GM12865 (cell line): ENCODE results near the gene ELOVL1.

ENCODE experiments used
- DNase-seq: peaks from one replicate; pipeline ENCODE4 v3.0.0; 2010; ENCODE audit warnings: low read depth
- H3K4me3 ChIP-seq: 2 replicates; pipeline ENCODE4 v1.5.1; 2011; ENCODE audit warnings: mild to moderate bottlenecking, low read depth, low read length, control low read depth
- TF ChIP-seq, protein P1 (sequence below): IDR thresholded peaks from 2 replicates; pipeline ENCODE4 v1.5.1; 2011; ENCODE audit warnings: low read length, control low read depth, low read depth, inconsistent platforms; ENCODE audit not compliant: insufficient read depth; ENCODE audit errors: missing control alignments

Gene ELOVL1

DNA sequence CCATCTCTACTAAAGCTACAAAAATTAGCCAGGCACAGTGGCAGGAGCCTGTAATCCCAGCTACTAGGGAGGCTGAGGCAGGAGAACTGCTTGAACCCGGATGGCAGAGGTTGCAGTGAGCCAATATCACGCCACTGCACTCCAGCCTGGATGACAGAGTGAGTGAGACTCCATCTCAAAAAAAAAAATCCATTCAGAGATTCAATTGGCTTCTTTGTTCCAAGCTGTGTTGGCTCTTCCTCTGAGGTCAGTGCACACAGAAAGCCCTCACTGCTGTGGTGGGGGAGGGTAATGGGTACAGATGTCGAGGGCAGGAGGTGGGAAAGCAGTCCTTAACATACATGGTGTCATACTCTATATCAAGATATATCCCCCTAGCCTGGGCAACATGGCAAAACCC, 52.3 kb downstream of the ELOVL1 start:
- no peak for DNase-seq
- H3K4me3 ChIP-seq: no peak overlapping the region
- TF ChIP-seq, protein P1, sequence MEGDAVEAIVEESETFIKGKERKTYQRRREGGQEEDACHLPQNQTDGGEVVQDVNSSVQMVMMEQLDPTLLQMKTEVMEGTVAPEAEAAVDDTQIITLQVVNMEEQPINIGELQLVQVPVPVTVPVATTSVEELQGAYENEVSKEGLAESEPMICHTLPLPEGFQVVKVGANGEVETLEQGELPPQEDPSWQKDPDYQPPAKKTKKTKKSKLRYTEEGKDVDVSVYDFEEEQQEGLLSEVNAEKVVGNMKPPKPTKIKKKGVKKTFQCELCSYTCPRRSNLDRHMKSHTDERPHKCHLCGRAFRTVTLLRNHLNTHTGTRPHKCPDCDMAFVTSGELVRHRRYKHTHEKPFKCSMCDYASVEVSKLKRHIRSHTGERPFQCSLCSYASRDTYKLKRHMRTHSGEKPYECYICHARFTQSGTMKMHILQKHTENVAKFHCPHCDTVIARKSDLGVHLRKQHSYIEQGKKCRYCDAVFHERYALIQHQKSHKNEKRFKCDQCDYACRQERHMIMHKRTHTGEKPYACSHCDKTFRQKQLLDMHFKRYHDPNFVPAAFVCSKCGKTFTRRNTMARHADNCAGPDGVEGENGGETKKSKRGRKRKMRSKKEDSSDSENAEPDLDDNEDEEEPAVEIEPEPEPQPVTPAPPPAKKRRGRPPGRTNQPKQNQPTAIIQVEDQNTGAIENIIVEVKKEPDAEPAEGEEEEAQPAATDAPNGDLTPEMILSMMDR: no peak

DNA sequence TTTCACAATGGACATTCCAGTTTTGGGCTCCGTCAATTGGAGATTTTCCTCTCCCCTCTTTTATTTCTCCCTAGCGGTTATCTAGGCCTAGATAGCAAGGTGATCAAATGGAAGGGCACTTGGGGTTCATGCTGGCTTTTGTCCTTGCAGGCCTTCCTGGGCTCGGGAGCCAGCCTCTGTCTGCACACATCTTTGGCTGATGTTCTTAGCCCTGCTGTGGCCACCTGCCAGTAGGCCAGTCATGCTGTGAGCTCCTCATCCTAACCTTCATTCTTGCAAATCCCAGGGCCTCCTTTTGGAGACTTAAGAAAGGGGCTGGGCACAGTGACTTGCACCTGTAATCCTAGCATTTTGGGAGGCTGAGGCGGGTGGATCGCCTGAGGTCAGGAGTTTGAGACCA, 53.6 kb downstream of the ELOVL1 start:
- DNase-seq: no peak
- TF ChIP-seq, protein P1: no peak
- H3K4me3 ChIP-seq: no peak overlapping the region

DNA sequence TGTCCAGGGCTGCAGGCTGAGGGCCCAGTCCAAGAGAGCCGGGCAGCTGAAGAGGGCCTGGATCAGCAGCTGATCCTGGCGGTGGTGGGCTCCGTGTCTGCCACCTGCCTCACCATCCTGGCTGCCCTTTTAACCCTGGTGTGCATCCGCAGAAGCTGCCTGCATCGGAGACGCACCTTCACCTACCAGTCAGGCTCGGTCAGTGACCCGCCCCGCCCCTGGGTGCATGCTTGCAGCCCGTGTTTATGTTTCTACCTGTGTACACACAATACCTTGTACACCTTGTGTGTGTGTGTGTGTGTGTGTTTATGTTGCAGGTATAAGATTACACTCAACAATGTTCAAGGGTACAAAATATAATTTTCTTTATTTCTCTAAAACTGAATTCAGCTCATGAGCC, 54.0 kb downstream of the ELOVL1 start:
- H3K4me3 ChIP-seq: no peak overlapping the region
- TF ChIP-seq, protein P1: no peak
- no peak for DNase-seq
